HAP-1 (cell line): ENCODE results near the gene NUP62CL.
"Not testable (repeated sequence)": the region's sequence is repeated elsewhere in the genome, so short reads cannot be mapped to it uniquely, and the experiment has no call there.

Experiments
- DNase-seq, 2 experiments: peaks; one replicate each; pipeline ENCODE4 v3.0.0-alpha.2; 2016 to 2020; ENCODE audit warnings: low spot score in 2 of 2
- H3K27me3 ChIP-seq: fragments of 250-450 bp; sonication (Bioruptor Pico); 2 replicates; pipeline ENCODE4 v1.5.1; 2020; ENCODE audit warnings: low read depth, mild to moderate bottlenecking, moderate library complexity
- H3K36me3 ChIP-seq: fragments of 250-450 bp; sonication (Bioruptor Pico); replicated peaks from 2 replicates; pipeline ENCODE4 v1.5.1; 2020; ENCODE audit warnings: mild to moderate bottlenecking
- H3K4me1 ChIP-seq: fragments of 250-450 bp; sonication (Bioruptor Pico); 2 replicates; pipeline ENCODE4 v1.5.1; 2020; ENCODE audit warnings: mild to moderate bottlenecking
- H3K4me3 ChIP-seq: fragments of 250-450 bp; sonication (Bioruptor Pico); 2 replicates; pipeline ENCODE4 v1.5.1; 2020; ENCODE audit warnings: mild to moderate bottlenecking, moderate library complexity
- H3K9me3 ChIP-seq: fragments of 250-450 bp; sonication (Bioruptor Pico); 2 replicates; pipeline ENCODE4 v1.5.1; 2020; ENCODE audit warnings: mild to moderate bottlenecking, moderate library complexity
- in situ Hi-C: fragments of 300-500 bp; cut with MboI; formaldehyde crosslinking; loops from 3 replicates; pipeline ENCODE4 v1.14.3; 2020; ENCODE audit warnings: low sequenced_read_pairs, inconsistent platforms, mixed read lengths

Gene NUP62CL, protein sequence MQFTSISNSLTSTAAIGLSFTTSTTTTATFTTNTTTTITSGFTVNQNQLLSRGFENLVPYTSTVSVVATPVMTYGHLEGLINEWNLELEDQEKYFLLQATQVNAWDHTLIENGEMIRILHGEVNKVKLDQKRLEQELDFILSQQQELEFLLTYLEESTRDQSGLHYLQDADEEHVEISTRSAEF

GRCh38 chrX:107205770-107206696 is at the start of gene NUP62CL, which contains the start of gene DNAAF6:
TSS of gene NUP62CL (minus strand) at chrX:107206433. CDS start at chrX:107175146, 31,287 bp downstream.
TSS of gene DNAAF6 (plus strand) at chrX:107206611. CDS start at chrX:107212876, 6,265 bp downstream.
- no peaks in the 10 kb centered on the region for H3K36me3 ChIP-seq
- no peaks in the 10 kb centered on the region for H3K9me3 ChIP-seq
- H3K4me1 ChIP-seq: peaks cover 4% of the 10 kb centered on the region; the same call in 1 of the 2 replicates
- DNase-seq: peak; percentile 96
- H3K4me3 ChIP-seq: peak within 1 kb of the TSS; percentile 64
- H3K27me3 ChIP-seq: no peaks in the 10 kb centered on the region; the same call in 1 of the 2 replicates
- in situ Hi-C loops: no loop called here

DNA sequence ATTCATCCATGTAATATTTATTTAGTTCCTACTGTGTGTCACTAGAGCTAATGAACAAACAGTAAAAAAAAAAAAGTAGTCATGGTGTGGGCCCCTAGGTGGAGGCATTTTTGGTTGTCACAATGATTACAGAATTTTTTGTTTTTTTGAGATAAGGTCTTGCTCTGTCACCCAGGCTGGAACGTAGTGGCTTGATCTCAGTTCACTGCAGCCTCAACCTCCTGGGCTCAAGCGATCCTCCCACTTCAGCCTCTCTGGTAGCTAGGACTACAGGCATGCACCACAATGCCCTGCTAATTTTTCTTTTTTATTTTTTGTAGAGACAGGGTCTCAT is 22.2 kb upstream of the NUP62CL start:
- Histone ChIP-seq H3K27me3 (peaks cover 5% of the 10 kb centered on the region; the same call in 1 of the 2 replicates), H3K4me1 (no peaks in the 10 kb centered on the region), H3K4me3 (no peak overlapping the region), H3K9me3 (no peaks in the 10 kb centered on the region), H3K36me3 (no peaks in the 10 kb centered on the region)
- in situ Hi-C loops: no loop called here
- DNase-seq: no peak

- no peak for DNase-seq
- H3K4me1 ChIP-seq: no peaks in the 10 kb centered on the region
- no peaks in the 10 kb centered on the region for H3K36me3 ChIP-seq
- in situ Hi-C loops: no loop called here
- no peaks in the 10 kb centered on the region for H3K9me3 ChIP-seq
- H3K4me3 ChIP-seq: no peak overlapping the region
- peaks cover 2% of the 10 kb centered on the region; the same call in 1 of the 2 replicates for H3K27me3 ChIP-seq
These were observed 21.7 kb upstream of the NUP62CL start for GRCh38 chrX:107227780-107228485.

- H3K36me3 ChIP-seq: no peaks in the 10 kb centered on the region
- in situ Hi-C loops: no loop called here
- no peaks in the 10 kb centered on the region for H3K4me1 ChIP-seq
- no peak overlapping the region for H3K4me3 ChIP-seq
- 0 out of 2 replicates have a peak, but pooled peaks cover 2% of the 10 kb centered on the region for H3K27me3 ChIP-seq
- DNase-seq: no peak
- H3K9me3 ChIP-seq: no peaks in the 10 kb centered on the region
These were observed 20.5 kb upstream of the NUP62CL start for GRCh38 chrX:107226757-107227156.

GRCh38 chrX:107213477-107213876 is 7.2 kb upstream of the NUP62CL start:
- H3K4me3 ChIP-seq: no peak overlapping the region
- H3K9me3 ChIP-seq: no peaks in the 10 kb centered on the region
- DNase-seq: no peak
- H3K27me3 ChIP-seq: peaks cover 22% of the 10 kb centered on the region
- in situ Hi-C loops: no loop called here
- H3K36me3 ChIP-seq: no peaks in the 10 kb centered on the region
- H3K4me1 ChIP-seq: no peaks in the 10 kb centered on the region

DNA sequence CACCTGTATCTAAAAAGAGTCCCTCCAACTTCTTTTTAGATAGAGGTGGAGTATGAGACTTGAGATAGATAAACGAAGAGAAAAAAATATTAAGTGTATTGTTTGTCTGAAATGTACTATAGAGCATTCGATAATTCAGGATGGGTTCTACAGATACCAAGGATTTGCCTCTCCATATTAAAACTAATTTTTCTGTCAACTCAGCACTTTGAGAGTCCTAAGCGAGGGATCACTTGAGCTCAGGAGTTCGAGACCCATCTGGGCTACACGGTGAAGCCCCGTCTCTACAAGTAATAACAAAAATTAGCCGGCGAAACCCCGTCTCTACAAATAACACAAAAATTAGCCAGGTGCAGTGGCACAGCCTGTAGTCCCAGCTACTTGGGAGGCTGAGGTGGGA is 1.7 kb upstream of the NUP62CL start:
- Histone ChIP-seq H3K4me3 (no peak overlapping the region), H3K27me3 (no peaks in the 10 kb centered on the region; the same call in 1 of the 2 replicates), H3K9me3 (no peaks in the 10 kb centered on the region), H3K36me3 (no peaks in the 10 kb centered on the region), H3K4me1 (peaks cover 4% of the 10 kb centered on the region; the same call in 1 of the 2 replicates)
- in situ Hi-C loops: no loop called here
- DNase-seq: no peak

DNA sequence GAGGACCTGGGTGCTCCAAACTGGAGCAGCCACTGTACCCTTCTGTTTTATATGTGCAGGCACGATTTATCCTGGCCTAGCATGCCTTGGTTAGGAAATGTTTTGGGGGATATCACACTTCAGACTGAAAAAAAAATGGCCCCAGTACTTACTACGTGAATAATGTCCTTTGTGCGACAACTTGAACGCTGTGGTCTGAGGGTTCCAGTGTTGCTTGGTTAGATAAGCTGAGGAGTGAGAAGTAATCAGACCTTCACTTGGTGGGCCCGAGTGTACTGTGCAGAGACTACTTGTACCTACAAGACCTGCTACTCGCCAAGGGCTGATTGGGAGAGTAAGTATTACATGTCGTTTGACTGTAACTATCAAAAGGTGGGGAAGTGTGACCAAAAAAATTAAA is 856 bp upstream of the NUP62CL start:
- Histone ChIP-seq H3K9me3 (no peaks in the 10 kb centered on the region), H3K4me1 (peaks cover 4% of the 10 kb centered on the region; the same call in 1 of the 2 replicates), H3K36me3 (no peaks in the 10 kb centered on the region), H3K27me3 (no peaks in the 10 kb centered on the region; the same call in 1 of the 2 replicates), H3K4me3 (no peak overlapping the region)
- DNase-seq: no peak
- in situ Hi-C loops: no loop called here

GRCh38 chrX:107206697-107207065 is 448 bp upstream of the NUP62CL start:
- Histone ChIP-seq H3K4me1 (peaks cover 4% of the 10 kb centered on the region; the same call in 1 of the 2 replicates), H3K9me3 (no peaks in the 10 kb centered on the region), H3K36me3 (no peaks in the 10 kb centered on the region), H3K4me3 (no peak overlapping the region), H3K27me3 (no peaks in the 10 kb centered on the region; the same call in 1 of the 2 replicates)
- DNase-seq: no peak
- in situ Hi-C loops: no loop called here

GRCh38 chrX:107204068-107204605 is 2.1 kb downstream of the NUP62CL start:
- in situ Hi-C loops: no loop called here
- no peaks in the 10 kb centered on the region; the same call in 1 of the 2 replicates for H3K27me3 ChIP-seq
- peak; percentile 9 to 49 for DNase-seq
- no peak overlapping the region for H3K4me3 ChIP-seq
- no peaks in the 10 kb centered on the region for H3K36me3 ChIP-seq
- peaks cover 4% of the 10 kb centered on the region; the same call in 1 of the 2 replicates for H3K4me1 ChIP-seq
- no peaks in the 10 kb centered on the region for H3K9me3 ChIP-seq

- Histone ChIP-seq H3K9me3 (no peaks in the 10 kb centered on the region), H3K4me3 (no peak overlapping the region), H3K36me3 (no peaks in the 10 kb centered on the region), H3K27me3 (no peaks in the 10 kb centered on the region), H3K4me1 (no peaks in the 10 kb centered on the region)
- no peak for DNase-seq
- in situ Hi-C loops: no loop called here
These were observed 6.7 kb downstream of the NUP62CL start for GRCh38 chrX:107199491-107199890.

- H3K4me3 ChIP-seq, H3K4me1 ChIP-seq, DNase-seq, H3K27me3 ChIP-seq, H3K9me3 ChIP-seq, H3K36me3 ChIP-seq, in situ Hi-C loops: not testable (repeated sequence)
These were observed 8.2 kb downstream of the NUP62CL start for GRCh38 chrX:107198074-107198473.

- Histone ChIP-seq H3K27me3 (no peaks in the 10 kb centered on the region), H3K9me3 (no peaks in the 10 kb centered on the region), H3K4me3 (no peak overlapping the region), H3K4me1 (no peaks in the 10 kb centered on the region), H3K36me3 (no peaks in the 10 kb centered on the region)
- in situ Hi-C loops: no loop called here
- DNase-seq: no peak
These were observed 8.9 kb downstream of the NUP62CL start for GRCh38 chrX:107197319-107197718.

- in situ Hi-C loops: no loop called here
- H3K4me3 ChIP-seq: no peak overlapping the region
- DNase-seq: no peak
- H3K4me1 ChIP-seq: no peaks in the 10 kb centered on the region
- H3K27me3 ChIP-seq: no peaks in the 10 kb centered on the region
- no peaks in the 10 kb centered on the region for H3K36me3 ChIP-seq
- no peaks in the 10 kb centered on the region for H3K9me3 ChIP-seq
These were observed 34.7 kb downstream of the NUP62CL start for GRCh38 chrX:107171369-107172102.
